CD14-positive monocyte (primary cell): ENCODE data around the gene LDLRAD4. TPM values are rescaled to one million over a fixed set of nuclear protein-coding genes. Genes with fewer than 3 reads are reported as not detected.
A peak's percentile ranks its signal among the peaks of the same experiment; 100 is the strongest.

ENCODE experiments used
- DNase-seq, 3 donors: peaks; one replicate each; pipeline ENCODE4 v3.0.0-alpha.2; 2011 to 2022
- H2AFZ ChIP-seq: 2 replicates; pipeline ENCODE4 v1.6.0; 2012; ENCODE audit warnings: mild to moderate bottlenecking, low read depth, low read length, inconsistent platforms; ENCODE audit not compliant: insufficient read depth, poor library complexity, severe bottlenecking
- H3K27ac ChIP-seq, 2 donors: 1 replicate in 1 of 2; 2 replicates in 1 of 2; pipeline ENCODE4 v1.5.1; 2012 to 2013; ENCODE audit warnings: low read length in 2 of 2, control low read depth in 1 of 2, inconsistent platforms in 1 of 2, low read depth in 1 of 2, mild to moderate bottlenecking in 1 of 2
- H3K27me3 ChIP-seq, 2 donors: one replicate each; pipeline versions ENCODE4 v1.6.0 to v1.6.1; 2011 to 2013; ENCODE audit warnings: low read length in 2 of 2; ENCODE audit not compliant: control insufficient read depth in 2 of 2, insufficient read depth in 2 of 2
- H3K36me3 ChIP-seq, 2 donors: replicated peaks in 1 of 2; 1 replicate in 1 of 2; 2 replicates in 1 of 2; pipeline versions ENCODE4 v1.5.1 to v1.6.1; 2012 to 2013; ENCODE audit warnings: low read length in 2 of 2, control low read depth in 1 of 2, inconsistent platforms in 1 of 2, mild to moderate bottlenecking in 1 of 2; ENCODE audit not compliant: insufficient read depth in 2 of 2, control insufficient read depth in 1 of 2
- H3K4me1 ChIP-seq, 2 donors: 1 replicate in 1 of 2; 2 replicates in 1 of 2; pipeline versions ENCODE4 v1.5.1 to v1.6.1; 2012 to 2013; ENCODE audit warnings: low read length in 2 of 2, control low read depth in 1 of 2, inconsistent platforms in 1 of 2, mild to moderate bottlenecking in 1 of 2, moderate library complexity in 1 of 2; ENCODE audit not compliant: insufficient read depth in 2 of 2, control insufficient read depth in 1 of 2
- H3K4me2 ChIP-seq: replicated peaks from 2 replicates; pipeline ENCODE3; 2012; ENCODE audit warnings: low read length, moderate library complexity, mild to moderate bottlenecking; ENCODE audit not compliant: poor library complexity, severe bottlenecking; ENCODE audit errors: extremely low read depth
- H3K4me3 ChIP-seq, 3 experiments: fragments of 200-600 bp in 1 of 3; sonication (generic) in 1 of 3; replicated peaks in 1 of 3; 1 replicate in 2 of 3; 2 replicates in 1 of 3; pipeline ENCODE4 v1.5.1; 2011 to 2013; ENCODE audit warnings: low read length in 3 of 3, mild to moderate bottlenecking in 3 of 3, control low read depth in 2 of 3, low read depth in 2 of 3, inconsistent platforms in 1 of 3, moderate library complexity in 1 of 3
- H3K79me2 ChIP-seq: 2 replicates; pipeline ENCODE4 v1.6.0; 2012; ENCODE audit warnings: mild to moderate bottlenecking, control low read depth, inconsistent platforms, low read length, moderate library complexity; ENCODE audit not compliant: insufficient read depth
- H3K9ac ChIP-seq: 2 replicates; pipeline ENCODE4 v1.6.0; 2017; ENCODE audit warnings: low read length, mild to moderate bottlenecking; ENCODE audit not compliant: insufficient read depth, poor library complexity, severe bottlenecking
- H3K9me3 ChIP-seq, 2 donors: replicated peaks in 1 of 2; 1 replicate in 1 of 2; 2 replicates in 1 of 2; pipeline versions ENCODE4 v1.5.1 to v1.6.1; 2012 to 2013; ENCODE audit warnings: low read length in 2 of 2, control low read depth in 1 of 2; ENCODE audit not compliant: control insufficient read depth in 1 of 2, insufficient read depth in 1 of 2
- H4K20me1 ChIP-seq: 2 replicates; pipeline ENCODE4 v1.6.0; 2012; ENCODE audit warnings: mild to moderate bottlenecking, low read length, control low read depth, moderate library complexity; ENCODE audit not compliant: insufficient read depth
- H3K27ac Mint-ChIP-seq, 7 donors: one replicate each; pipeline ENCODE4 v1.8.0; 2020; ENCODE audit warnings: mild to moderate bottlenecking in 7 of 7, mixed read lengths in 7 of 7, moderate library complexity in 6 of 7, inconsistent platforms in 2 of 7
- H3K27me3 Mint-ChIP-seq, 3 donors: one replicate each; pipeline ENCODE4 v1.8.0; 2021 to 2022; ENCODE audit warnings: low read depth in 3 of 3, mild to moderate bottlenecking in 3 of 3, mixed read lengths in 3 of 3, moderate library complexity in 3 of 3, inconsistent platforms in 1 of 3
- H3K36me3 Mint-ChIP-seq, 2 donors: one replicate each; pipeline ENCODE4 v1.8.0; 2020; ENCODE audit warnings: mixed read lengths in 2 of 2, inconsistent platforms in 1 of 2, mild to moderate bottlenecking in 1 of 2
- H3K4me1 Mint-ChIP-seq: one replicate; pipeline ENCODE4 v1.8.0; 2020; ENCODE audit warnings: mild to moderate bottlenecking, mixed read lengths
- H3K4me3 Mint-ChIP-seq, 2 donors: one replicate each; pipeline ENCODE4 v1.8.0; 2020; ENCODE audit warnings: mild to moderate bottlenecking in 2 of 2, mixed read lengths in 2 of 2, moderate library complexity in 1 of 2
- H3K9me3 Mint-ChIP-seq, 7 donors: one replicate each; pipeline ENCODE4 v1.8.0; 2020 to 2022; ENCODE audit warnings: mixed read lengths in 7 of 7, mild to moderate bottlenecking in 6 of 7, moderate library complexity in 6 of 7, inconsistent platforms in 2 of 7
- WGBS: methylation state at CpG from one replicate; pipeline ENCODE4 v1.1.5; 2013; ENCODE audit warnings: missing lambda C conversion rate; ENCODE audit not compliant: insufficient coverage; 5-methylcytosine and 5-hydroxymethylcytosine counted together
- intact Hi-C, 2 donors: fragments of 100-400 bp; cut with micrococcal nuclease; formaldehyde crosslinking; loops; one replicate each; pipeline versions ENCODE4 v1.15.0 to v1.15.1; 2023
- polyA plus RNA-seq, 3 donors: library from polyadenylated mRNA; depleted of rRNA in 1 of 3; unstranded in 2 of 3; stranded (reverse) in 1 of 3; fragments of 300-500 nt in 2 of 3; fragments of >200 nt in 1 of 3; fragmentation: Illumina TruSeq in 2 of 3; gene quantifications; 1 replicate in 2 of 3; 2 replicates in 1 of 3; pipeline ENCODE4 v1.2.3, GENCODE V29; 2012 to 2021
- TF ChIP-seq, protein P1 (sequence below): fragments of 200-600 bp; IDR thresholded peaks from one replicate; pipeline ENCODE4 v1.8.0; 2022; ENCODE audit warnings: antibody characterized with exemption, mild to moderate bottlenecking

LDLRAD4 gene
- polyA plus RNA-seq, 3 donors: 13.5 to 15.4 (median 13.8) TPM

- peaks cover 11% of the 10 kb centered on the region for H4K20me1 ChIP-seq
- no peak for DNase-seq
- H3K4me3 Mint-ChIP-seq: no peak overlapping the region
- peaks cover 3 to 7% of the 10 kb centered on the region in 2 donors for H3K36me3 Mint-ChIP-seq
- H3K4me1 ChIP-seq: no peaks in the 10 kb centered on the region
- no peak overlapping the region for H3K9ac ChIP-seq
- H3K27me3 Mint-ChIP-seq: peaks cover 2 to 3% (median 3%) of the 10 kb centered on the region in 3 donors
- no peaks in the 10 kb centered on the region for H3K9me3 Mint-ChIP-seq
- no peak overlapping the region for H2AFZ ChIP-seq
- 66% methylated on average over 5 of the region's 6 CpGs for WGBS
- H3K4me2 ChIP-seq: no peak overlapping the region
- no peaks in the 10 kb centered on the region for H3K79me2 ChIP-seq
- peak overlapping the region in 3 of 7 donors; percentile 23 to 60 (median 23) for H3K27ac Mint-ChIP-seq
- intact Hi-C loops: no loop called here
- no peaks in the 10 kb centered on the region for H3K4me1 Mint-ChIP-seq
- no peaks in the 10 kb centered on the region for H3K27me3 ChIP-seq
- TF ChIP-seq, protein P1, sequence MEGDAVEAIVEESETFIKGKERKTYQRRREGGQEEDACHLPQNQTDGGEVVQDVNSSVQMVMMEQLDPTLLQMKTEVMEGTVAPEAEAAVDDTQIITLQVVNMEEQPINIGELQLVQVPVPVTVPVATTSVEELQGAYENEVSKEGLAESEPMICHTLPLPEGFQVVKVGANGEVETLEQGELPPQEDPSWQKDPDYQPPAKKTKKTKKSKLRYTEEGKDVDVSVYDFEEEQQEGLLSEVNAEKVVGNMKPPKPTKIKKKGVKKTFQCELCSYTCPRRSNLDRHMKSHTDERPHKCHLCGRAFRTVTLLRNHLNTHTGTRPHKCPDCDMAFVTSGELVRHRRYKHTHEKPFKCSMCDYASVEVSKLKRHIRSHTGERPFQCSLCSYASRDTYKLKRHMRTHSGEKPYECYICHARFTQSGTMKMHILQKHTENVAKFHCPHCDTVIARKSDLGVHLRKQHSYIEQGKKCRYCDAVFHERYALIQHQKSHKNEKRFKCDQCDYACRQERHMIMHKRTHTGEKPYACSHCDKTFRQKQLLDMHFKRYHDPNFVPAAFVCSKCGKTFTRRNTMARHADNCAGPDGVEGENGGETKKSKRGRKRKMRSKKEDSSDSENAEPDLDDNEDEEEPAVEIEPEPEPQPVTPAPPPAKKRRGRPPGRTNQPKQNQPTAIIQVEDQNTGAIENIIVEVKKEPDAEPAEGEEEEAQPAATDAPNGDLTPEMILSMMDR: no peak
- H3K4me3 ChIP-seq: no peak overlapping the region
- H3K36me3 ChIP-seq: no peaks in the 10 kb centered on the region
- no peak overlapping the region for H3K27ac ChIP-seq
- H3K9me3 ChIP-seq: no peaks in the 10 kb centered on the region
These were observed 171.1 kb downstream of the LDLRAD4 start for GRCh38 chr18:13389491-13390131.

DNA sequence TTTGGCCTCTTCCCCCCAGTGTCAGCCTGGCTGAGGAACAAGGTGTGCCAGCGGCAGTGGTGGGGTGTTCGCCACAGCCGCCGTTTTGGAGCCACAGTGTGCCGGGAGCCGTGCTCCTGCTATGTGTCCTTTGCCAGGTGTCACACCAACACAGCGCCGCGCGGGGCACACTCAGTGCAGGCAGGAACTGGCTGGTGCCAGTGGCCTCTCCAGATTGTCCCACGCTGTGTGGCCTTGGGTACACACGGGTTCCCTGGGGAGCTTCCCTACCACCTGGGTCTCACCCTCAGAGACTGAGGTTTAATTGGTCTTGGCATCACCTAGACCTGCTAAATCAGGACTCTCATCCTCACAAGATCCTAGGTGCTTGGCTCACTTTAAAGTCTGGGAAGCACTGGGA is 171.6 kb downstream of the LDLRAD4 start:
- H3K4me3 Mint-ChIP-seq: no peak overlapping the region
- H3K9me3 ChIP-seq: no peaks in the 10 kb centered on the region

More for the DNA sequence above, 171.6 kb downstream of the LDLRAD4 start:
- H3K9me3 Mint-ChIP-seq: no peaks in the 10 kb centered on the region
- TF ChIP-seq, protein P1: no peak
- peaks cover 3 to 7% of the 10 kb centered on the region in 2 donors for H3K36me3 Mint-ChIP-seq
- H3K79me2 ChIP-seq: no peaks in the 10 kb centered on the region
- H3K4me1 Mint-ChIP-seq: no peaks in the 10 kb centered on the region
- WGBS: 97% methylated on average over 12 of the region's 12 CpGs
- H3K4me3 ChIP-seq: no peak overlapping the region
- H2AFZ ChIP-seq: no peak overlapping the region
- no peaks in the 10 kb centered on the region for H3K27me3 ChIP-seq
- peaks cover 3% of the 10 kb centered on the region in 3 donors for H3K27me3 Mint-ChIP-seq
- no peak overlapping the region for H3K4me2 ChIP-seq
- H3K36me3 ChIP-seq: no peaks in the 10 kb centered on the region
- no peak for DNase-seq
- intact Hi-C loops: no loop called here
- H3K4me1 ChIP-seq: no peaks in the 10 kb centered on the region
- H3K9ac ChIP-seq: no peak overlapping the region
- H3K27ac ChIP-seq: no peak overlapping the region
- H3K27ac Mint-ChIP-seq: peak overlapping the region in 1 of 7 donors; percentile 85
- peaks cover 11% of the 10 kb centered on the region for H4K20me1 ChIP-seq
